Smooth muscle cell (in vitro differentiated cells): ENCODE measurements around the gene TRIO. TPM values are rescaled to one million over a fixed set of nuclear protein-coding genes. Genes with fewer than 3 reads are reported as not detected.

Experiments used
- DNase-seq: peaks from one replicate; lab custom pipeline; 2025; ENCODE audit not compliant: unreplicated experiment; lab: John Stamatoyannopoulos, UW
- H2AFZ ChIP-seq: fragments of 200-600 bp; sonication (generic); 2 replicates; pipeline ENCODE4 v1.6.0; 2016; ENCODE audit warnings: antibody characterized with exemption, low read depth, mild to moderate bottlenecking
- H3F3A ChIP-seq: fragments of 200-600 bp; sonication (generic); 2 replicates; pipeline ENCODE4 v1.6.0; 2017; ENCODE audit warnings: antibody characterized with exemption, low read depth
- H3K27ac ChIP-seq: fragments of 200-600 bp; sonication (generic); 2 replicates; pipeline ENCODE4 v1.5.1; 2016; ENCODE audit warnings: low read depth, mild to moderate bottlenecking
- H3K27me3 ChIP-seq: fragments of 200-600 bp; sonication (generic); 2 replicates; pipeline ENCODE4 v1.6.1; 2016; ENCODE audit warnings: low read depth, mild to moderate bottlenecking
- H3K36me3 ChIP-seq: fragments of 200-600 bp; sonication (generic); 2 replicates; pipeline ENCODE4 v1.5.1; 2016; ENCODE audit warnings: low read depth
- H3K4me1 ChIP-seq: fragments of 200-600 bp; sonication (generic); 2 replicates; pipeline ENCODE4 v1.5.1; 2016; ENCODE audit warnings: low read depth
- H3K4me2 ChIP-seq: fragments of 200-600 bp; sonication (generic); 2 replicates; pipeline ENCODE4 v1.6.0; 2016; ENCODE audit warnings: mild to moderate bottlenecking
- H3K4me3 ChIP-seq: fragments of 200-600 bp; sonication (generic); 2 replicates; pipeline ENCODE4 v1.5.1; 2016; ENCODE audit warnings: mild to moderate bottlenecking
- H3K79me2 ChIP-seq: fragments of 200-600 bp; sonication (generic); 2 replicates; pipeline ENCODE4 v1.6.0; 2016; ENCODE audit warnings: low read depth, mild to moderate bottlenecking
- H3K9ac ChIP-seq: fragments of 200-600 bp; sonication (generic); 2 replicates; pipeline ENCODE4 v1.6.0; 2016; ENCODE audit warnings: low read depth
- H3K9me3 ChIP-seq: fragments of 200-600 bp; sonication (generic); replicated peaks from 2 replicates; pipeline ENCODE4 v1.5.1; 2016; ENCODE audit warnings: low read depth
- H4K20me1 ChIP-seq: fragments of 200-600 bp; sonication (generic); 2 replicates; pipeline ENCODE4 v1.6.0; 2016; ENCODE audit warnings: low read depth
- CTCF ChIP-seq: fragments of 200-600 bp; sonication (generic); IDR thresholded peaks from 2 replicates; pipeline ENCODE4 v1.5.1; 2017; ENCODE audit warnings: borderline replicate concordance, mild to moderate bottlenecking, antibody characterized with exemption; ENCODE audit not compliant: insufficient read depth, poor library complexity, severe bottlenecking
- WGBS: methylation state at CpG from one replicate; pipeline ENCODE4 v1.1.7; 2016; ENCODE audit warnings: low lambda C conversion rate; 5-methylcytosine and 5-hydroxymethylcytosine counted together
- polyA plus RNA-seq: library from polyadenylated mRNA; unstranded; fragments of >200 nt; fragmentation: Nextera tagmentation; extraction: Ambion mirVana; gene quantifications from 2 replicates; pipeline ENCODE4 v1.2.1, GENCODE V29; 2016
- total RNA-seq: library from RNA; depleted of rRNA; stranded (reverse); fragments of >200 nt; gene quantifications from 2 replicates; pipeline ENCODE4 v1.2.3, GENCODE V29; 2014

Gene TRIO
- total and polyA plus RNA-seq, 2 experiments from 2014 or later, result 10.2 to 118 TPM

DNA sequence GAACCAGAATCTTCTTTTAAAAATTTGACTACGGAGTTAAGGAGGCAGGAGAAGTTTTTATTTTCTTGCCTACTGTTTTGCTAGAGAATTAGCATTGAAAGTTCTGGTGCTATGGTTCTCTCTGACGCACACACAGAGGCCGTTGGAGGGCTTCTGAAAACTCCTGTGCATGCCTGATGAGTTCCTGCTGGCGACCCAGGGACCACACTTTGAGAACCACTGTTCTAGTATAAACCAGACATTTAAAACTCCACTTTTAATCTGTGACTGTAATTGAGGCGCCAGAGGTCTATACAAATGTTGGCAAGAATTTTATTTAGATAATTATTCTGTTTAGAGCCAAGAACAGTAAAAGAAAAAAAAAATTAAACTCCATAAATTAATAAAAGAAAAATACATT, 338.9 kb downstream of the TRIO start:
- H3K36me3 ChIP-seq, result peaks cover 30% of the 10 kb centered on the region

DNA sequence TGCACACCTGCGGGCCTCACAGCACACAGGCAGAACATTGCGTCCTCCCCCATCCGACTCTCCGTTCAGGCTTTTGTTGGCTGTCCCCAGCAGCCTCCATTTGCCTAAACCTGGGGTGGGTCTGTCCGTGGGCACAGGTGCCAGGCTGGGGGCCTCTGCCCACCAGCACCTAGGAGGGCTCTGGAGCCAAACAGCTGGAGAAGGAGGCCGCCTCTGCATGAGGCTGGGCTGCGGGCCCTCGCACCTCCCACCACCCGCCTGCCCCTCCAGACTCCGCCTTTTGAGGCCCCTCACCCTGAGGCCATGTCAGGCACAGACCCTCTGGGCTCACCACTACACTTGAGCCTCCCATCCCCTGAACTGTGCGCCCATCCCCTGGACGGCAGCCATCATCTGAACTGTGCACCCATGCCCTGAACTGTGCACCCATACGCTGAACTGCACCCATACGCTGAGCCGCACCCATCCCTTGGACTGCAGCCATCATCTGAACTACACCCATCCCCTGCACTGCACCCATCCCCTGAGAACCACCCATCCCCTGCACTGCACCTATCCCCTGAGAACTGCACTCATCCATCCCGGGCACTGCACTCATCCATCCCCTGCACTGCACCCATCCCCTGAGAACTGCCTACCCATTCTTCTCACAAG, 340.5 kb downstream of the TRIO start:
- Histone ChIP-seq H4K20me1 (no peaks in the 10 kb centered on the region), H3K4me2 (no peak overlapping the region), H2AFZ (no peak overlapping the region), H3K4me1 (no peaks in the 10 kb centered on the region), H3K9ac (no peak overlapping the region), H3K27me3 (no peaks in the 10 kb centered on the region), H3K36me3 (peaks cover 23% of the 10 kb centered on the region), H3K27ac (no peak overlapping the region), H3F3A (no peaks in the 10 kb centered on the region), H3K4me3 (no peak overlapping the region), H3K79me2 (no peaks in the 10 kb centered on the region), H3K9me3 (no peaks in the 10 kb centered on the region)
- DNase-seq, result no peak
- TF ChIP-seq CTCF, result no peak
- WGBS, result 95% methylated on average over 16 of the region's 16 CpGs

More for the DNA sequence above, 338.9 kb downstream of the TRIO start:
- Histone ChIP-seq H3F3A (no peaks in the 10 kb centered on the region), H3K79me2 (no peaks in the 10 kb centered on the region), H3K4me3 (no peak overlapping the region), H3K9me3 (no peaks in the 10 kb centered on the region), H2AFZ (no peak overlapping the region), H3K27me3 (no peaks in the 10 kb centered on the region), H4K20me1 (no peaks in the 10 kb centered on the region), H3K27ac (no peak overlapping the region), H3K9ac (no peak overlapping the region), H3K4me2 (no peak overlapping the region), H3K4me1 (no peaks in the 10 kb centered on the region)
- no peak for TF ChIP-seq CTCF
- 97% methylated on average over 5 of the region's 5 CpGs for WGBS
- no peak for DNase-seq

- H3K27me3 ChIP-seq, result no peaks in the 10 kb centered on the region
- H4K20me1 ChIP-seq, result peaks cover 11% of the 10 kb centered on the region
- H3F3A ChIP-seq, result no peaks in the 10 kb centered on the region
- no peak overlapping the region for H3K27ac ChIP-seq
- no peak overlapping the region for H3K4me2 ChIP-seq
- WGBS, result 90% methylated on average over 5 of the region's 5 CpGs
- no peaks in the 10 kb centered on the region for H3K79me2 ChIP-seq
- H3K9ac ChIP-seq, result no peak overlapping the region
- no peak for TF ChIP-seq CTCF
- H3K9me3 ChIP-seq, result no peaks in the 10 kb centered on the region
- H2AFZ ChIP-seq, result no peak overlapping the region
- H3K36me3 ChIP-seq, result peaks cover 8% of the 10 kb centered on the region
- no peak for DNase-seq
- H3K4me1 ChIP-seq, result no peaks in the 10 kb centered on the region
- no peak overlapping the region for H3K4me3 ChIP-seq
Measured at GRCh38 chr5:14486486-14486885, 343.3 kb downstream of the TRIO start.
